ENCODE measurements around the gene NRN1L. TPM values are rescaled to one million over a fixed set of nuclear protein-coding genes. Genes with fewer than 3 reads are reported as not detected.

The NRN1L gene
- total RNA-seq, 1 experiment from 2014 or later: 1.1 TPM

GRCh38 chr16:67881621-67882161 is 3.0 kb upstream of the NRN1L start:
- Histone ChIP-seq H3K4me1 (ENCODE audit: control insufficient read depth, insufficient read depth, low read length) (no peaks in the 10 kb centered on the region), H3K36me3 (ENCODE audit: control insufficient read depth, insufficient read depth, low read length) (no peaks in the 10 kb centered on the region; the same call in none of the 2 replicates), H3K27ac (ENCODE audit: low read length) (no peak overlapping the region), H3K27me3 (ENCODE audit: control insufficient read depth, insufficient read depth, low read length) (no peaks in the 10 kb centered on the region), H3K4me3 (ENCODE audit: low read depth in 2 of 2, low read length in 2 of 2) (no peak overlapping the region), H3K9me3 (ENCODE audit: control insufficient read depth, insufficient read depth, low read depth, low read length) (no peaks in the 10 kb centered on the region)
- POLR2A ChIA-PET: no interaction called here
- intact Hi-C loops (cut with micrococcal nuclease; ENCODE audit: unreplicated experiment) (no loop called here), in situ Hi-C loops (cut with HindIII; ENCODE audit: low pct_unique_long_range_greater_than_20kb, low sequenced_read_pairs) (no loop called here)
- DNase-seq (ENCODE audit: low read depth, low spot score) (no peak), ATAC-seq (no peak)
- TF ChIP-seq TCF7L2 (IDR thresholded peaks at IDR 0.05; ENCODE audit: low read depth, low read length) (no peak), POLR2AphosphoS5 (IDR thresholded peaks at IDR 0.05; ENCODE audit: low read depth, low read length) (no peak), CTCF (IDR thresholded peaks at IDR 0.05) (no peak), REST (IDR thresholded peaks at IDR 0.05; ENCODE audit: insufficient read depth in 1 of 2, low read depth in 2 of 2, low read length in 1 of 2) (no peak), SIN3A (IDR thresholded peaks at IDR 0.05; ENCODE audit: borderline replicate concordance, insufficient read depth, low read depth, low read length) (no peak)
- no TSS peak for BruUV-seq (replicated peaks)
- CTCF ChIA-PET: interaction anchor here (1.2 kb wide), 1 partner anchor 10 kb away, joined by 9 read pairs; no protein-coding TSS in a partner anchor

GRCh38 chr16:67882374-67883145 is 2.1 kb upstream of the NRN1L start:
- ATAC-seq: no peak
- Histone ChIP-seq H3K4me1 (ENCODE audit: control insufficient read depth, insufficient read depth, low read length) (no peaks in the 10 kb centered on the region), H3K9me3 (ENCODE audit: control insufficient read depth, insufficient read depth, low read depth, low read length) (no peaks in the 10 kb centered on the region), H3K27ac (ENCODE audit: low read length) (no peak overlapping the region), H3K27me3 (ENCODE audit: control insufficient read depth, insufficient read depth, low read length) (no peaks in the 10 kb centered on the region), H3K36me3 (ENCODE audit: control insufficient read depth, insufficient read depth, low read length) (no peaks in the 10 kb centered on the region; the same call in none of the 2 replicates), H3K4me3 (ENCODE audit: low read depth in 2 of 2, low read length in 2 of 2) (no peak overlapping the region)
- TF ChIP-seq REST (IDR thresholded peaks at IDR 0.05; ENCODE audit: insufficient read depth in 1 of 2, low read depth in 2 of 2, low read length in 1 of 2) (no peak), TCF7L2 (IDR thresholded peaks at IDR 0.05; ENCODE audit: low read depth, low read length) (no peak), POLR2AphosphoS5 (IDR thresholded peaks at IDR 0.05; ENCODE audit: low read depth, low read length) (no peak), SIN3A (IDR thresholded peaks at IDR 0.05; ENCODE audit: borderline replicate concordance, insufficient read depth, low read depth, low read length) (no peak), CTCF (IDR thresholded peaks at IDR 0.05) (no peak)
- ChIA-PET POLR2A (no interaction called here), CTCF (interaction anchor here (0.5 to 1.2 kb wide), 4 partner anchors 9 to 203 kb away, joined by 3 to 9 read pairs (median 5); no protein-coding TSS in a partner anchor)
- in situ Hi-C loops (cut with HindIII; ENCODE audit: low pct_unique_long_range_greater_than_20kb, low sequenced_read_pairs) (no loop called here), intact Hi-C loops (cut with micrococcal nuclease; ENCODE audit: unreplicated experiment) (no loop called here)
- no peak for DNase-seq (ENCODE audit: low read depth, low spot score)
- no TSS peak for BruUV-seq (replicated peaks)

All from Panc1 (cell line).